Adipose tissue (tissue), 3 donors: Measurements from ENCODE around the gene SLC27A6. TPM values are rescaled to one million over a fixed set of nuclear protein-coding genes. Genes with fewer than 3 reads are reported as not detected.
"Not testable (repeated sequence)": the region's sequence is repeated elsewhere in the genome, so short reads cannot be mapped to it uniquely, and the experiment has no call there.

Experiments used
- H3K27ac ChIP-seq: one replicate; pipeline ENCODE4 v1.5.1; 2013; ENCODE audit warnings: low read depth, low read length
- WGBS, 3 donors: extraction: QIAGEN DNeasy Blood & Tissue Kit; methylation state at CpG; one replicate each; pipeline ENCODE4 v1.1.7; 2013; 5-methylcytosine and 5-hydroxymethylcytosine counted together
- polyA plus RNA-seq, 3 donors: library from polyadenylated mRNA; stranded (reverse); fragments of 200-250 nt; gene quantifications; one replicate each; pipeline ENCODE4 v1.2.3, GENCODE V29; 2013
- donor health status: healthy with polysubstance abuse.
- donor health status: Bipolar disorder and iron deficiency.
- donor health status: healthy.

SLC27A6 gene
- polyA plus RNA-seq, 3 donors, result 0.41 to 0.43 TPM; not detected in 1

- H3K27ac ChIP-seq, result no peak overlapping the region
- 59 to 86% (median 80%) methylated on average over 3 of the region's 3 CpGs for WGBS, 3 donors
These were observed 15.6 kb downstream of the SLC27A6 start for GRCh38 chr5:128980917-128981316.

GRCh38 chr5:128984480-128984879 is 19.2 kb downstream of the SLC27A6 start:
- WGBS, 3 donors, result 50 to 75% (median 64%) methylated on average over 1 of the region's 1 CpG

GRCh38 chr5:128988476-128988875 is 23.2 kb downstream of the SLC27A6 start:
- 70 to 84% (median 71%) methylated on average over 1 of the region's 1 CpG for WGBS, 3 donors
- no peak overlapping the region for H3K27ac ChIP-seq

More at GRCh38 chr5:128984480-128984879, 19.2 kb downstream of the SLC27A6 start:
- no peak overlapping the region for H3K27ac ChIP-seq

GRCh38 chr5:129001841-129002526 is 36.7 kb downstream of the SLC27A6 start:
- WGBS, 3 donors, result 40 to 46% (median 42%) methylated on average over 5 of the region's 5 CpGs
- no peak overlapping the region for H3K27ac ChIP-seq

- no peak overlapping the region for H3K27ac ChIP-seq
- WGBS, 3 donors, result 70 to 81% (median 71%) methylated on average over 2 of the region's 2 CpGs
These were observed 37.2 kb downstream of the SLC27A6 start for GRCh38 chr5:129002527-129002842.

GRCh38 chr5:129003232-129003631 is 37.9 kb downstream of the SLC27A6 start:
- WGBS, 3 donors, result 59 to 90% (median 83%) methylated on average over 2 of the region's 2 CpGs
- H3K27ac ChIP-seq, result no peak overlapping the region

- WGBS, 3 donors, result 72 to 90% (median 87%) methylated on average over 4 of the region's 4 CpGs
- H3K27ac ChIP-seq, result no peak overlapping the region
These were observed 48.9 kb downstream of the SLC27A6 start for GRCh38 chr5:129014185-129014584.

GRCh38 chr5:129018837-129019236 is 53.5 kb downstream of the SLC27A6 start:
- no peak overlapping the region for H3K27ac ChIP-seq

GRCh38 chr5:129019401-129019908 is 54.2 kb downstream of the SLC27A6 start:
- 48 to 54% (median 51%) methylated on average over 4 of the region's 4 CpGs for WGBS, 3 donors
- H3K27ac ChIP-seq, result no peak overlapping the region

- 88 to 95% (median 90%) methylated on average over 4 of the region's 4 CpGs for WGBS, 3 donors
- no peak overlapping the region for H3K27ac ChIP-seq
These were observed 55.4 kb downstream of the SLC27A6 start for GRCh38 chr5:129020683-129021082.

- no peak overlapping the region for H3K27ac ChIP-seq
- 46 to 63% (median 58%) methylated on average over 2 of the region's 2 CpGs for WGBS, 3 donors
These were observed 56.5 kb downstream of the SLC27A6 start for GRCh38 chr5:129021744-129022143.

- 81 to 93% (median 88%) methylated on average over 2 of the region's 2 CpGs for WGBS, 3 donors
- H3K27ac ChIP-seq, result no peak overlapping the region
These were observed 57.3 kb downstream of the SLC27A6 start for GRCh38 chr5:129022599-129022998.

GRCh38 chr5:129027260-129027659 is 62.0 kb downstream of the SLC27A6 start:
- H3K27ac ChIP-seq, result no peak overlapping the region
- WGBS, 3 donors, result 80 to 93% (median 85%) methylated on average over 1 of the region's 1 CpG

GRCh38 chr5:129031886-129032683 is 66.8 kb downstream of the SLC27A6 start:
- no peak overlapping the region for H3K27ac ChIP-seq

- not testable (repeated sequence) for H3K27ac ChIP-seq
- 88 to 96% (median 94%) methylated on average over 3 of the region's 3 CpGs for WGBS, 3 donors
These were observed 71.0 kb downstream of the SLC27A6 start for GRCh38 chr5:129036257-129036656.

GRCh38 chr5:129041196-129041881 is 76.1 kb downstream of the SLC27A6 start:
- H3K27ac ChIP-seq, result no peak overlapping the region
- WGBS, 3 donors, result 49 to 57% (median 51%) methylated on average over 4 of the region's 4 CpGs

- no peak overlapping the region for H3K27ac ChIP-seq
- WGBS, 3 donors, result 88 to 93% (median 92%) methylated on average over 4 of the region's 4 CpGs
These were observed 77.0 kb downstream of the SLC27A6 start for GRCh38 chr5:129042306-129042705.

GRCh38 chr5:129043894-129044293 is 78.6 kb downstream of the SLC27A6 start:
- 16 to 38% (median 25%) methylated on average over 1 of the region's 1 CpG for WGBS, 3 donors

GRCh38 chr5:129046151-129046550 is 80.9 kb downstream of the SLC27A6 start:
- H3K27ac ChIP-seq, result no peak overlapping the region

More at GRCh38 chr5:129043894-129044293, 78.6 kb downstream of the SLC27A6 start:
- no peak overlapping the region for H3K27ac ChIP-seq
